GM21825 (cell line): ENCODE data around the gene TXNIP.

Experiments used
- ATAC-seq: cut with Tn5 transposase; IDR thresholded peaks from one replicate; pipeline ENCODE4 v1.9.1; 2021; ENCODE audit warnings: mild to moderate bottlenecking, moderate library complexity; ENCODE audit not compliant: unreplicated experiment

Gene TXNIP

GRCh38 chr1:146012703-146013558, 16.6 kb upstream of the TXNIP start:
- no peak for ATAC-seq

- no peak for ATAC-seq
Measured at GRCh38 chr1:146010126-146010738, 13.9 kb upstream of the TXNIP start.

GRCh38 chr1:146007489-146008133, 11.2 kb upstream of the TXNIP start:
- ATAC-seq, result no peak

GRCh38 chr1:146001709-146002108, 5.3 kb upstream of the TXNIP start:
- no peak for ATAC-seq

GRCh38 chr1:145999321-146000024, 3.1 kb upstream of the TXNIP start:
- ATAC-seq, result no peak

GRCh38 chr1:145997718-145998023, 1.3 kb upstream of the TXNIP start:
- no peak for ATAC-seq

GRCh38 chr1:145997016-145997717, 788 bp upstream of the TXNIP start:
- peak; percentile 36 for ATAC-seq

- ATAC-seq, result no peak
Measured at GRCh38 chr1:145995964-145996432, 381 bp downstream of the TXNIP start.

GRCh38 chr1:145995148-145995881, 1.1 kb downstream of the TXNIP start:
- ATAC-seq, result no peak

- ATAC-seq, result no peak
Measured at GRCh38 chr1:145994391-145995120, 1.8 kb downstream of the TXNIP start.

- no peak for ATAC-seq
Measured at GRCh38 chr1:145993618-145994390, 2.6 kb downstream of the TXNIP start.

GRCh38 chr1:145992958-145993617, 3.3 kb downstream of the TXNIP start:
- ATAC-seq, result no peak

GRCh38 chr1:145992502-145992936, 3.9 kb downstream of the TXNIP start:
- ATAC-seq, result no peak

GRCh38 chr1:145991735-145992412, 4.5 kb downstream of the TXNIP start:
- no peak for ATAC-seq

- ATAC-seq, result no peak
Measured at GRCh38 chr1:145990249-145990855, 6.0 kb downstream of the TXNIP start.

GRCh38 chr1:145988773-145989172, 7.6 kb downstream of the TXNIP start:
- ATAC-seq, result no peak

- no peak for ATAC-seq
Measured at GRCh38 chr1:145987926-145988325, 8.5 kb downstream of the TXNIP start.
